ES-I3 (cell line): Measurements from ENCODE around the gene SOD3.

Experiments used
- H3K36me3 ChIP-seq: 2 replicates; pipeline ENCODE4 v1.6.1; 2013; ENCODE audit warnings: mild to moderate bottlenecking, low read length, control low read depth, moderate library complexity; ENCODE audit not compliant: insufficient read depth
- H3K4me1 ChIP-seq: 2 replicates; pipeline ENCODE4 v1.6.1; 2013; ENCODE audit warnings: mild to moderate bottlenecking, control low read depth, low read length; ENCODE audit not compliant: insufficient read depth
- H3K9ac ChIP-seq: 2 replicates; pipeline ENCODE4 v1.6.1; 2013; ENCODE audit warnings: low read depth, mild to moderate bottlenecking, low read length, moderate library complexity
- H3K9me3 ChIP-seq: 2 replicates; pipeline ENCODE4 v1.6.1; 2013; ENCODE audit warnings: mild to moderate bottlenecking, low read length, moderate library complexity; ENCODE audit not compliant: control insufficient read depth, insufficient read depth

The SOD3 gene

GRCh38 chr4:24831637-24832036 is 36.3 kb downstream of the SOD3 start:
- no peaks in the 10 kb centered on the region for H3K9me3 ChIP-seq

DNA sequence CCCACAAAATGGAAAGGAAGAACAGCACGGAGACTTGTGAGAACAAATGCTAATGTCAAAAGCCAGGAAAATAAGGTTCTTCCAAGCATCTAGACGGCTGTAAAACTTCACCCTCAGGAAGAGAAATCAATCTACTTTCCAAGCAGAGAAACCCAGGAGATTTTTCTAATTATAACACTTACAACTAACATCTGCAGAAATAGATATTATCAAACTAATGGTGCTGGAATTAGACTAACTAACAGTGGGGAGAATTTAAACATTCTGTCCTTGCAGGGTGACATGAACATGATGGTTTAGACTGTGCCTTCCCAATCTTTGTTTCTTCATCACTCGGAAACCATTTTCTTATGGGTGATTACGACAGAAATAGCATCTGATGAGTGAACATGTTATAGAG is 40.3 kb downstream of the SOD3 start:
- no peaks in the 10 kb centered on the region for H3K36me3 ChIP-seq
- no peaks in the 10 kb centered on the region for H3K9me3 ChIP-seq
- H3K4me1 ChIP-seq, result no peaks in the 10 kb centered on the region
- no peak overlapping the region for H3K9ac ChIP-seq

More at GRCh38 chr4:24831637-24832036, 36.3 kb downstream of the SOD3 start:
- H3K9ac ChIP-seq, result no peak overlapping the region
- no peaks in the 10 kb centered on the region for H3K4me1 ChIP-seq
- H3K36me3 ChIP-seq, result no peaks in the 10 kb centered on the region

- no peaks in the 10 kb centered on the region for H3K9me3 ChIP-seq
- no peaks in the 10 kb centered on the region for H3K4me1 ChIP-seq
Measured at GRCh38 chr4:24836661-24837242, 41.4 kb downstream of the SOD3 start.

GRCh38 chr4:24837336-24837735 is 42.0 kb downstream of the SOD3 start:
- Histone ChIP-seq H3K9ac (no peak overlapping the region), H3K4me1 (no peaks in the 10 kb centered on the region), H3K36me3 (no peaks in the 10 kb centered on the region), H3K9me3 (no peaks in the 10 kb centered on the region)

More at GRCh38 chr4:24836661-24837242, 41.4 kb downstream of the SOD3 start:
- no peak overlapping the region for H3K9ac ChIP-seq
- no peaks in the 10 kb centered on the region for H3K36me3 ChIP-seq

DNA sequence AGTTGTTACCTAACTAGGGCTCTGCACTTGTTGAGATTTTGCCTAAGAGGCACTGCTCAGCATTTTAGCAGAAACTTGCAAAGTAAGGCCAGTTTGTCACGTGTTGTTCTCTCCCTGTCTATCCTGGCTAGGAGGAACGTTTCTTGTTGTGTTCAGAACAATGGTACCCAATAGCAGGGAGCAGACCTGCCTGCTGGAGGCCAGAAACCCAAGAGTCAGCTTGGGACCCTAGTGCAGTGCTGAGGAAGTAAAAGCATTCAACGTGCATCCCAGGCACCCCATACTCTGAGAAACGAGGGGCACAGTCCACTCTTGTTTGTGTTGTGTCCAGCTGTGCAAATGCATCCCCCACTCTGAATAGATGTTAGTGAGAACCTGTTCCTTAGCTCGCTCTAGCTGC is 42.4 kb downstream of the SOD3 start:
- Histone ChIP-seq H3K9me3 (no peaks in the 10 kb centered on the region), H3K9ac (no peak overlapping the region), H3K36me3 (no peaks in the 10 kb centered on the region), H3K4me1 (no peaks in the 10 kb centered on the region)

DNA sequence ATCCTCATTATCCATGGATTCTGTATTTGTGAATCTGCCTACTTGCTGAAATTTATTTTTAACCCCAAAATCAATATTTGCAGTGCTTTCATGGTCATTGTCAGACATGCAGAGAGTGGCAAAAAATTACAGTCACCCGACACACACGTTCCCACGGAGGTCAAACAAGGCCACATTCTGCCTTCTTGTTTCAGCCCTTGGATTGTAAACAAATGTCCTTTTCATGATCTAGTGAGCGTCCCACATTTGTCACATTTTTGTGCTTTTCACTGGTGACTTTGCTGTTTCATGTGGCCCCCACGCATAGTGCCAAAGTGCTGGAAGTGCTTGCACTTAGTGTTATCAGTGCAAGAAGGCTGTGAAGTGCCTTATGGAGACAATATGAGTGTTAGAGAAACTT is 45.0 kb downstream of the SOD3 start:
- Histone ChIP-seq H3K9ac (no peak overlapping the region), H3K4me1 (no peaks in the 10 kb centered on the region), H3K36me3 (no peaks in the 10 kb centered on the region), H3K9me3 (no peaks in the 10 kb centered on the region)

DNA sequence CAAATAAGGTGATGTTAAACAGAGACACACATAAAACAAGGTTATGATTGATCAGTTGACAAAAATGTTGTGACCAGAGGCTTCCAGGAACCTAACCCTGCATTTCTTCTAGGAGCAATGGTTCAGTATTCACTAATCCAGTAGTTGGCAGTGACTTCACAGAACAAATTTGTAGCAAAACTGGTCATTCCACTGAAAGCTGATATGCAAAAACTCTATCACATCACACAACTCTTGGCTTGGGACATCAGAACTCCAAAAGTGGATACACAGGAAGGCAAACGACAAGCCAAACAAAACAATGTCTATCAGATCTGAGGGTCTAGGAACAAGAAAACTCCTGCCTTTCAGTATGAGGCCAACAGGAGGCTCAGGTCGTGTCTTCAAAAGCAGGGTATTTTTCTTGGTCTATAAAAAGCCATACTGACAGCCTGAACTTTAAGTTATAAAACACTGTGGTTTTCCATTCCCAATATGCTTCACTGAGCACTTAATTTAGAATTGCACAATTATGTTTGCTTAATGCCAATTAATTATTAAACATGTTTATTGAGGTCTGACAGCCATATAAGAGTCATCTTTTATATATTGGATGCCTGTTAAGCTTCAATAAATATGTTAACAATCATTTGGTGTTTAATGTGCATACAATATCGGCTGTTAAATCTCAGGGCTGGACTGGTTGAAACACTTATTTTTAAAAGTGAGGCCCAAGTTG is 45.6 kb downstream of the SOD3 start:
- no peaks in the 10 kb centered on the region for H3K9me3 ChIP-seq
- no peak overlapping the region for H3K9ac ChIP-seq
- no peaks in the 10 kb centered on the region for H3K36me3 ChIP-seq
- no peaks in the 10 kb centered on the region for H3K4me1 ChIP-seq

- no peaks in the 10 kb centered on the region for H3K36me3 ChIP-seq
Measured at GRCh38 chr4:24842356-24842755, 47.0 kb downstream of the SOD3 start.

DNA sequence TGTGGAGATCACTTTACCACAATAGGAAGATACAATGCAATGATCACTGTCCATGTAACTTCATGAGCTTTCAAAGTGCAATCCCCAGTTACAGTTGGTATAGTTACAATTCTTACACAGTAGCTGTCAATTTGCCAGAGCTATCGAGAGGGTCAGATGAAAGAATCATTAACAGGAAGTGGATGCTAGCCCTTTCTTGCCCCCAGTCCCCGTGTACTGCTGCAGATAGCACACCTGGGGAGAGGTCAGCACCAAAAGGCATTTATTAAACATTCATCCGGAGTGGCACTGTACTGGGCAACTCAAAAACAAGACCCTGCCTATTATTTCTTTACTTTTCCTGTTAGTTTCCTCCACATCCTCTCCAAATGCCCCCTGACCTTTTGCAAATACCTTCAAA is 47.7 kb downstream of the SOD3 start:
- no peaks in the 10 kb centered on the region for H3K9me3 ChIP-seq
- H3K9ac ChIP-seq, result no peak overlapping the region
- no peaks in the 10 kb centered on the region for H3K4me1 ChIP-seq
- H3K36me3 ChIP-seq, result no peaks in the 10 kb centered on the region

More at GRCh38 chr4:24842356-24842755, 47.0 kb downstream of the SOD3 start:
- no peaks in the 10 kb centered on the region for H3K4me1 ChIP-seq
- no peaks in the 10 kb centered on the region for H3K9me3 ChIP-seq
- H3K9ac ChIP-seq, result no peak overlapping the region

GRCh38 chr4:24845132-24845531 is 49.8 kb downstream of the SOD3 start:
- no peaks in the 10 kb centered on the region for H3K4me1 ChIP-seq
- H3K9ac ChIP-seq, result no peak overlapping the region
- H3K36me3 ChIP-seq, result no peaks in the 10 kb centered on the region

GRCh38 chr4:24845902-24846301 is 50.5 kb downstream of the SOD3 start:
- H3K4me1 ChIP-seq, result peaks cover 5% of the 10 kb centered on the region; the same call in 1 of the 2 replicates
- no peaks in the 10 kb centered on the region for H3K9me3 ChIP-seq
- no peaks in the 10 kb centered on the region for H3K36me3 ChIP-seq

More at GRCh38 chr4:24845132-24845531, 49.8 kb downstream of the SOD3 start:
- H3K9me3 ChIP-seq, result no peaks in the 10 kb centered on the region

DNA sequence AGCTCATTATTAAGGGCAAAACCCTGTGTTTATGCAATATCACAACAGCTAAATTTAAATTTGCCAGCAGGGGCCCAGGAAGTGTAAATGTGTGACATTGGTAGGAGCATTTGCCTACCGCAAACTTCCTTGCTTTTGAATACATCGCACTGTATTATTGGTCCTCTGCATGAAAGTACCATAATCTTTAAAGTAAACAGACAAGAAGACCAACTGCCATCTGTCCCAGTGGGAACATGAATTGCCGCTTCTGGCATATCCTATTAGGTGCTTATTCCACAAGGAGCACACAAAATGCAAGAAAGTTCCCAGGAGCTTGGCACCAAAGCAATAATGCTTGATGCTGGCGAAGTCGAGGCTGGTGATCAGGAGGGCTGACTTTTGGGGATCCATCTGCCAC is 51.3 kb downstream of the SOD3 start:
- H3K9ac ChIP-seq, result no peak overlapping the region
- H3K9me3 ChIP-seq, result no peaks in the 10 kb centered on the region
- H3K4me1 ChIP-seq, result peaks cover 5% of the 10 kb centered on the region; the same call in 1 of the 2 replicates
- H3K36me3 ChIP-seq, result no peaks in the 10 kb centered on the region

More at GRCh38 chr4:24845902-24846301, 50.5 kb downstream of the SOD3 start:
- no peak overlapping the region for H3K9ac ChIP-seq

- no peaks in the 10 kb centered on the region for H3K36me3 ChIP-seq
- H3K9ac ChIP-seq, result no peak overlapping the region
- H3K4me1 ChIP-seq, result peaks cover 5% of the 10 kb centered on the region; the same call in 1 of the 2 replicates
- H3K9me3 ChIP-seq, result no peaks in the 10 kb centered on the region
Measured at GRCh38 chr4:24849351-24849750, 54.0 kb downstream of the SOD3 start.

GRCh38 chr4:24849756-24850155 is 54.4 kb downstream of the SOD3 start:
- H3K4me1 ChIP-seq, result peaks cover 5% of the 10 kb centered on the region; the same call in 1 of the 2 replicates
- H3K9ac ChIP-seq, result no peak overlapping the region
- no peaks in the 10 kb centered on the region for H3K9me3 ChIP-seq
- no peaks in the 10 kb centered on the region for H3K36me3 ChIP-seq
